ENCODE results near the gene PCDHGA12. TPM values are rescaled to one million over a fixed set of nuclear protein-coding genes. Genes with fewer than 3 reads are reported as not detected.

The PCDHGA12 gene
- total and polyA plus RNA-seq, 10 of the 15 experiments (the other 5 are each of a cell fraction or from before 2014, with no cell fraction given), result 0.04 to 0.79 (median 0.36) TPM; not detected in 2

GRCh38 chr5:141409598-141410306 is 20.6 kb upstream of the PCDHGA12 start:
- no TSS peak for BruUV-seq (replicated peaks)
- H3K27me3 ChIP-seq (replicated peaks in 1 of 2; ENCODE audit: control insufficient read depth in 2 of 2, insufficient read depth in 2 of 2, low read length in 1 of 2), result peaks cover 0 to 1% of the 10 kb centered on the region in 2 experiments; a peak in 1 of 4 replicates
- TF ChIP-seq CTCF (IDR thresholded peaks at IDR 0.05 in 2 of 3, conservative IDR thresholded peaks at IDR 0.05 in 1 of 3; ENCODE audit: control insufficient read depth in 2 of 3, extremely low read depth in 1 of 3, insufficient read depth in 1 of 3, low read depth in 3 of 3, low read length in 3 of 3) (no peak), TCF12 (IDR thresholded peaks at IDR 0.05; ENCODE audit: low read depth, low read length) (no peak), HDGF (IDR thresholded peaks at IDR 0.05) (no peak), NFIC (IDR thresholded peaks at IDR 0.05; ENCODE audit: low read depth, low read length) (no peak), ESRRA (IDR thresholded peaks at IDR 0.05; ENCODE audit: low read length) (no peak), BCLAF1 (IDR thresholded peaks at IDR 0.05) (no peak), MYC (IDR thresholded peaks at IDR 0.05; ENCODE audit: insufficient read depth, insufficient read length, insufficient replicate concordance, low read length, severe bottlenecking) (no peak), SIX5 (IDR thresholded peaks at IDR 0.05; ENCODE audit: low read depth, low read length, severe bottlenecking) (no peak), NFYB (IDR thresholded peaks at IDR 0.05; ENCODE audit: insufficient read depth, low read depth, low read length) (no peak), TBL1XR1 (IDR thresholded peaks at IDR 0.05; ENCODE audit: low read depth, low read length) (no peak), LARP7 (IDR thresholded peaks at IDR 0.05) (no peak), NR2C1 (IDR thresholded peaks at IDR 0.05) (no peak), PML (IDR thresholded peaks at IDR 0.05; ENCODE audit: low read length) (no peak), HDAC6 (IDR thresholded peaks at IDR 0.05; ENCODE audit: unreplicated experiment) (no peak)
- TF ChIP-seq, protein P1, sequence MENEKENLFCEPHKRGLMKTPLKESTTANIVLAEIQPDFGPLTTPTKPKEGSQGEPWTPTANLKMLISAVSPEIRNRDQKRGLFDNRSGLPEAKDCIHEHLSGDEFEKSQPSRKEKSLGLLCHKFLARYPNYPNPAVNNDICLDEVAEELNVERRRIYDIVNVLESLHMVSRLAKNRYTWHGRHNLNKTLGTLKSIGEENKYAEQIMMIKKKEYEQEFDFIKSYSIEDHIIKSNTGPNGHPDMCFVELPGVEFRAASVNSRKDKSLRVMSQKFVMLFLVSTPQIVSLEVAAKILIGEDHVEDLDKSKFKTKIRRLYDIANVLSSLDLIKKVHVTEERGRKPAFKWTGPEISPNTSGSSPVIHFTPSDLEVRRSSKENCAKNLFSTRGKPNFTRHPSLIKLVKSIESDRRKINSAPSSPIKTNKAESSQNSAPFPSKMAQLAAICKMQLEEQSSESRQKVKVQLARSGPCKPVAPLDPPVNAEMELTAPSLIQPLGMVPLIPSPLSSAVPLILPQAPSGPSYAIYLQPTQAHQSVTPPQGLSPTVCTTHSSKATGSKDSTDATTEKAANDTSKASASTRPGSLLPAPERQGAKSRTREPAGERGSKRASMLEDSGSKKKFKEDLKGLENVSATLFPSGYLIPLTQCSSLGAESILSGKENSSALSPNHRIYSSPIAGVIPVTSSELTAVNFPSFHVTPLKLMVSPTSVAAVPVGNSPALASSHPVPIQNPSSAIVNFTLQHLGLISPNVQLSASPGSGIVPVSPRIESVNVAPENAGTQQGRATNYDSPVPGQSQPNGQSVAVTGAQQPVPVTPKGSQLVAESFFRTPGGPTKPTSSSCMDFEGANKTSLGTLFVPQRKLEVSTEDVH (IDR thresholded peaks at IDR 0.05; ENCODE audit: low read depth, partially characterized antibody), result no peak

More at GRCh38 chr5:141409598-141410306, 20.6 kb upstream of the PCDHGA12 start:
- FAIRE-seq (no peak), DNase-seq (ENCODE audit: low read depth, low spot score) (no peak), ATAC-seq (no peak)
- Histone ChIP-seq H3K4me2 (ENCODE audit: control insufficient read depth, insufficient read depth) (no peak overlapping the region), H3K27ac (ENCODE audit: control insufficient read depth, insufficient read depth) (no peak overlapping the region), H4K20me1 (ENCODE audit: control insufficient read depth, insufficient read depth) (no peaks in the 10 kb centered on the region), H3K79me2 (ENCODE audit: control insufficient read depth, insufficient read depth, low read length) (no peaks in the 10 kb centered on the region), H3K36me3 (ENCODE audit: control insufficient read depth in 2 of 2, insufficient read depth in 2 of 2, low read length in 1 of 2) (no peaks in the 10 kb centered on the region), H3K9me3 (replicated peaks; ENCODE audit: control insufficient read depth, insufficient read depth, low read length) (peaks cover 13% of the 10 kb centered on the region; the same call in 2 of the 3 replicates), H2AFZ (ENCODE audit: control insufficient read depth, low read depth, low read length) (no peak overlapping the region), H3K4me3 (no peak overlapping the region), H3K4me1 (ENCODE audit: control insufficient read depth, insufficient read depth, low read length) (no peaks in the 10 kb centered on the region; the same call in 1 of the 2 replicates), H3K9ac (ENCODE audit: control insufficient read depth, insufficient read depth, low read length) (no peak overlapping the region)
- ChIA-PET POLR2A (interaction anchor here (0.7 kb wide), 1 partner anchor 1085 kb away, joined by 8 read pairs; no protein-coding TSS in a partner anchor), SMC1A (ENCODE audit: uncharacterized antibody, unreplicated experiment) (no interaction called here), CTCF (interaction anchor here (0.7 to 1.0 kb wide), 4 partner anchors 11 to 394 kb away, joined by 3 to 4 read pairs (median 4); partner anchors contain the start of gene PCDHGA11), RAD21 (ENCODE audit: unreplicated experiment) (interaction anchor here (1.1 kb wide), 1 partner anchor 154 kb away, joined by 3 read pairs; no protein-coding TSS in a partner anchor)
- intact Hi-C loops (cut with micrococcal nuclease; ENCODE audit: unreplicated experiment), result no loop called here
- 88% methylated on average over 63 of the region's 64 CpGs for WGBS (ENCODE audit: insufficient coverage, insufficient replicate concordance, low lambda C conversion rate, missing lambda C conversion rate)
- in situ Hi-C loops (cut with MboI), result no loop called here

Data from GM12878 (cell line).